Uterus (tissue), 2 donors: ENCODE measurements around the gene TRAPPC2L.

Source experiments
- POLR2A ChIP-seq, 2 donors: fragments of 450-650 bp; IDR thresholded peaks; one replicate each; pipeline ENCODE4 v1.6.1; 2016; ENCODE audit warnings: antibody characterized with exemption in 2 of 2, mild to moderate bottlenecking in 1 of 2, moderate library complexity in 1 of 2
- TF ChIP-seq, protein P1 (sequence below), 4 experiments: fragments of 200-600 bp in 2 of 4; fragments of 450-650 bp in 2 of 4; sonication (generic) in 2 of 4; IDR thresholded peaks; one replicate each; pipeline ENCODE4 v1.5.1; 2016 to 2019; ENCODE audit warnings: antibody characterized with exemption in 4 of 4, mild to moderate bottlenecking in 2 of 4, moderate library complexity in 1 of 4

DNA sequence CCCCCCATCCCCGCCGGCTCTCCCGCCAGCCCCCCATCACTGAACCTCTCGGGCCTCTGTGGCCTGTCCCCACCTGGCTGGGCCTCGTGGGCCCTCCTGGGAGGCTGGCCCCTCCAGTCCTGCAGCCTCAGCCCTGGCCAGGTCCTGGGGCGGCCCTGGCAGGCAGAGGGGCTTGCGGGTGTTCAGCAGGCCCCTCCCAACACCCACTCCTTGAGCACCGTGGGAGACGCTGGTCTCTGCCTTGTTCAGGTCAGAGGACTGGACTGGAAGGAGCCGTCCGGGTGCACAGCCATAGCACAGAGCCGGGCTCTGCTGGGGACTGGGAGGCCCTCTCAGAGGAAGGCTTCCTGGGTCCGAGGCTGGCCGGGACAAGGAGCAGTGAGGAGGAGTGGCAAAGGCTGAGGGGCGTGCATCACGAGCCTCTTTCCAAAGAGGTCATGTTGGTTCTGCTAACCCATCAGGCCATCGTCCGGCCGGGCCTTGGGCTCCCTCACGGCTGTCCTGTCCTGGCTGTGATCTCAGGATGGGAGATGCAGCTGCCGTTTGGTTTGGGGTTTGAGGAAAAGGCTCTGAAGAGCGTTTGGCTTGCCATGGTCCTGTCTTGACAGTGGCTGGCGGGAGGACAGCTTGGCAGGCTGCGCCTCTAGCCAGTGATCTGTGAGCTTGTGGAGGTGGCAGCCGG, 15.9 kb downstream of the TRAPPC2L start:
- TF ChIP-seq, protein P1, sequence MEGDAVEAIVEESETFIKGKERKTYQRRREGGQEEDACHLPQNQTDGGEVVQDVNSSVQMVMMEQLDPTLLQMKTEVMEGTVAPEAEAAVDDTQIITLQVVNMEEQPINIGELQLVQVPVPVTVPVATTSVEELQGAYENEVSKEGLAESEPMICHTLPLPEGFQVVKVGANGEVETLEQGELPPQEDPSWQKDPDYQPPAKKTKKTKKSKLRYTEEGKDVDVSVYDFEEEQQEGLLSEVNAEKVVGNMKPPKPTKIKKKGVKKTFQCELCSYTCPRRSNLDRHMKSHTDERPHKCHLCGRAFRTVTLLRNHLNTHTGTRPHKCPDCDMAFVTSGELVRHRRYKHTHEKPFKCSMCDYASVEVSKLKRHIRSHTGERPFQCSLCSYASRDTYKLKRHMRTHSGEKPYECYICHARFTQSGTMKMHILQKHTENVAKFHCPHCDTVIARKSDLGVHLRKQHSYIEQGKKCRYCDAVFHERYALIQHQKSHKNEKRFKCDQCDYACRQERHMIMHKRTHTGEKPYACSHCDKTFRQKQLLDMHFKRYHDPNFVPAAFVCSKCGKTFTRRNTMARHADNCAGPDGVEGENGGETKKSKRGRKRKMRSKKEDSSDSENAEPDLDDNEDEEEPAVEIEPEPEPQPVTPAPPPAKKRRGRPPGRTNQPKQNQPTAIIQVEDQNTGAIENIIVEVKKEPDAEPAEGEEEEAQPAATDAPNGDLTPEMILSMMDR (IDR thresholded peaks at IDR 0.05) = no peak
- TF ChIP-seq POLR2A (IDR thresholded peaks at IDR 0.05) = no peak
